Natural killer cell (primary cell): ENCODE results near the gene LRP8. TPM values are rescaled to one million over a fixed set of nuclear protein-coding genes. Genes with fewer than 3 reads are reported as not detected.

ENCODE experiments used
- ATAC-seq, 3 donors: fragments of 150-1000 bp in 2 of 3; fragments of 200-7000 bp in 1 of 3; cut with Tn5 transposase; 1 replicate in 1 of 3; 2 replicates in 2 of 3; pipeline ENCODE4 v1.10.0; 2021; ENCODE audit warnings: mild to moderate bottlenecking in 2 of 3, moderate library complexity in 2 of 3
- DNase-seq, 2 donors: peaks; one replicate each; pipeline versions ENCODE4 v3.0.0 to v3.0.0-alpha.2; 2013 to 2021; ENCODE audit warnings: mixed read lengths in 1 of 2
- H3K27ac ChIP-seq: one replicate; pipeline ENCODE4 v1.5.1; 2013; ENCODE audit warnings: mild to moderate bottlenecking, low read length
- H3K27me3 ChIP-seq: one replicate; pipeline ENCODE4 v1.6.1; 2013; ENCODE audit warnings: low read length; ENCODE audit not compliant: control insufficient read depth, insufficient read depth
- H3K36me3 ChIP-seq: one replicate; pipeline ENCODE4 v1.6.1; 2013; ENCODE audit warnings: low read length; ENCODE audit not compliant: control insufficient read depth, insufficient read depth
- H3K4me1 ChIP-seq: one replicate; pipeline ENCODE4 v1.6.1; 2013; ENCODE audit warnings: low read length; ENCODE audit not compliant: control insufficient read depth, insufficient read depth
- H3K4me3 ChIP-seq: one replicate; pipeline ENCODE4 v1.5.1; 2013; ENCODE audit warnings: low read length
- H3K9me3 ChIP-seq: one replicate; pipeline ENCODE4 v1.6.1; 2013; ENCODE audit warnings: low read length; ENCODE audit not compliant: control insufficient read depth, insufficient read depth
- H3K27ac Mint-ChIP-seq, 2 donors: one replicate each; pipeline ENCODE4 v1.8.0; 2022; ENCODE audit warnings: mild to moderate bottlenecking in 2 of 2, mixed read lengths in 2 of 2, moderate library complexity in 1 of 2
- H3K27me3 Mint-ChIP-seq, 2 donors: one replicate each; pipeline ENCODE4 v1.8.0; 2022; ENCODE audit warnings: low read depth in 2 of 2, mixed read lengths in 2 of 2
- H3K36me3 Mint-ChIP-seq: one replicate; pipeline ENCODE4 v1.8.0; 2022; ENCODE audit warnings: mixed read lengths
- H3K4me1 Mint-ChIP-seq, 2 donors: one replicate each; pipeline ENCODE4 v1.8.0; 2022; ENCODE audit warnings: mixed read lengths in 2 of 2
- H3K4me3 Mint-ChIP-seq: one replicate; pipeline ENCODE4 v1.8.0; 2022; ENCODE audit warnings: mild to moderate bottlenecking, moderate library complexity, mixed read lengths
- H3K9me3 Mint-ChIP-seq, 2 donors: one replicate each; pipeline ENCODE4 v1.8.0; 2022; ENCODE audit warnings: mixed read lengths in 2 of 2
- CTCF ChIP-seq: fragments of 200-600 bp; IDR thresholded peaks from one replicate; pipeline ENCODE4 v1.8.0; 2022; ENCODE audit warnings: antibody characterized with exemption
- WGBS: methylation state at CpG from one replicate; pipeline ENCODE4 v1.1.7; 2013; ENCODE audit warnings: missing lambda C conversion rate; ENCODE audit not compliant: insufficient coverage; 5-methylcytosine and 5-hydroxymethylcytosine counted together
- intact Hi-C: fragments of 100-400 bp; cut with micrococcal nuclease; formaldehyde crosslinking; loops from one replicate; pipeline ENCODE4 v1.14.2; 2022
- total RNA-seq, 4 donors: library from RNA; stranded (reverse); fragments of 120-200 nt in 1 of 4; gene quantifications; one replicate each; pipeline versions ENCODE4 v1.2.3 to v1.2.4, GENCODE V29; 2013 to 2022

LRP8 gene
- total RNA-seq, 3 donors from 2014 or later (not counting 1 experiment from before 2014, with no cell fraction given): 23.2 to 27.3 (median 24.9) TPM

GRCh38 chr1:53241828-53242227 is 86.0 kb downstream of the LRP8 start:
- H3K4me3 Mint-ChIP-seq: no peak overlapping the region
- Histone ChIP-seq H3K9me3 (no peaks in the 10 kb centered on the region), H3K36me3 (no peaks in the 10 kb centered on the region), H3K27me3 (no peaks in the 10 kb centered on the region), H3K4me1 (peaks cover 18% of the 10 kb centered on the region), H3K4me3 (no peak overlapping the region), H3K27ac (no peak overlapping the region)
- no peak for TF ChIP-seq CTCF
- ATAC-seq: no peak
- no peaks in the 10 kb centered on the region for H3K36me3 Mint-ChIP-seq
- intact Hi-C loops: no loop called here
- H3K27me3 Mint-ChIP-seq: no peaks in the 10 kb centered on the region
- H3K4me1 Mint-ChIP-seq: peaks cover 20% of the 10 kb centered on the region in 2 donors
- no peaks in the 10 kb centered on the region for H3K9me3 Mint-ChIP-seq
- 100% methylated on average over 2 of the region's 2 CpGs for WGBS
- no peak for DNase-seq
- H3K27ac Mint-ChIP-seq: no peak overlapping the region

- TF ChIP-seq CTCF: no peak
- H3K4me1 ChIP-seq: peaks cover 23% of the 10 kb centered on the region
- Mint-ChIP-seq H3K27me3 (no peaks in the 10 kb centered on the region), H3K36me3 (no peaks in the 10 kb centered on the region), H3K27ac (peak within 1 kb of the TSS; percentile 97 to 99), H3K4me3 (peak within 1 kb of the TSS; percentile 99), H3K9me3 (no peaks in the 10 kb centered on the region), H3K4me1 (peaks cover 32 to 33% of the 10 kb centered on the region in 2 donors)
- intact Hi-C loops: loop anchor here (1.0 to 5.0 kb wide), 3 partner anchors 18 to 599 kb away; partner anchors contain the start of genes CPT2, CZIB and NDC1
- no peaks in the 10 kb centered on the region for H3K9me3 ChIP-seq
- peak; percentile 97 to 98 for DNase-seq
- WGBS: 8% methylated on average over 64 of the region's 64 CpGs
- ATAC-seq: peak; percentile 99
- H3K36me3 ChIP-seq: peaks cover 20% of the 10 kb centered on the region
- H3K27me3 ChIP-seq: no peaks in the 10 kb centered on the region
- peak within 1 kb of the TSS; percentile 65 for H3K4me3 ChIP-seq
- peak within 1 kb of the TSS; percentile 70 for H3K27ac ChIP-seq
Observed at GRCh38 chr1:53238197-53239155, 89.4 kb downstream of the LRP8 start, which contains the start of gene MAGOH. MAGOH (minus strand) TSS chr1:53238518; CDS start chr1:53238448, 70 bp downstream.

- WGBS: 33% methylated on average over 6 of the region's 8 CpGs
- no peak for TF ChIP-seq CTCF
Observed at GRCh38 chr1:53237638-53238037, 90.2 kb downstream of the LRP8 start.

More at GRCh38 chr1:53237638-53238037, 90.2 kb downstream of the LRP8 start:
- no peak for ATAC-seq
- H3K9me3 Mint-ChIP-seq: no peaks in the 10 kb centered on the region
- intact Hi-C loops: loop anchor here (1.0 to 5.0 kb wide), 3 partner anchors 17 to 600 kb away; partner anchors contain the start of genes CPT2, CZIB and NDC1
- peaks cover 23% of the 10 kb centered on the region for H3K4me1 ChIP-seq
- H3K27me3 Mint-ChIP-seq: no peaks in the 10 kb centered on the region
- peaks cover 28% of the 10 kb centered on the region for H3K36me3 ChIP-seq
- peak overlapping the region; percentile 65 for H3K4me3 ChIP-seq
- peak in 1 of 2 donors; percentile 11 for DNase-seq
- peaks cover 32 to 33% of the 10 kb centered on the region in 2 donors for H3K4me1 Mint-ChIP-seq
- H3K27me3 ChIP-seq: no peaks in the 10 kb centered on the region
- peak overlapping the region; percentile 70 for H3K27ac ChIP-seq
- H3K4me3 Mint-ChIP-seq: peak overlapping the region; percentile 99
- peak overlapping the region; percentile 97 to 99 for H3K27ac Mint-ChIP-seq
- peaks cover 2% of the 10 kb centered on the region for H3K36me3 Mint-ChIP-seq
- no peaks in the 10 kb centered on the region for H3K9me3 ChIP-seq
